ENCODE data around the gene LRRC25.

DNA sequence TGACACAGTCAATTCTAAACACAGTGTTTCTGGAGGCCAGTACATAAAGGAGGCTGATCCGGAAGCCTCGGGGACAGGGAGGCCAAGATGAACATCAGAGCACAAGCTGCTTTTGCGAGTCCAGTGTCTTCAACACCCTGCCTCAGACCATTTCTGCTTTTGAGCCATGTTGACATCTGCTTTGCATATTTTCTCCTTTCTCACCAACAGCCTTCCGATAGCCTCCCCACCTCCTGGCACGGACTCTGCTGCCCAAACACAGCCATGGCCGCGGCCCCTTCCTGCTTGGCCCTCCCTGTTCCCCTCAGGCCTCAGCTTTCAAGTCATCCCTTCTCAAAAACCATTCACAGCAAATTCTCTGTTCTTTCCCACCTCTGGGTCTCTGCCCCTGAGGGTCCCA lies 3.6 kb downstream of the LRRC25 start:
- TF ChIP-seq, protein P1, sequence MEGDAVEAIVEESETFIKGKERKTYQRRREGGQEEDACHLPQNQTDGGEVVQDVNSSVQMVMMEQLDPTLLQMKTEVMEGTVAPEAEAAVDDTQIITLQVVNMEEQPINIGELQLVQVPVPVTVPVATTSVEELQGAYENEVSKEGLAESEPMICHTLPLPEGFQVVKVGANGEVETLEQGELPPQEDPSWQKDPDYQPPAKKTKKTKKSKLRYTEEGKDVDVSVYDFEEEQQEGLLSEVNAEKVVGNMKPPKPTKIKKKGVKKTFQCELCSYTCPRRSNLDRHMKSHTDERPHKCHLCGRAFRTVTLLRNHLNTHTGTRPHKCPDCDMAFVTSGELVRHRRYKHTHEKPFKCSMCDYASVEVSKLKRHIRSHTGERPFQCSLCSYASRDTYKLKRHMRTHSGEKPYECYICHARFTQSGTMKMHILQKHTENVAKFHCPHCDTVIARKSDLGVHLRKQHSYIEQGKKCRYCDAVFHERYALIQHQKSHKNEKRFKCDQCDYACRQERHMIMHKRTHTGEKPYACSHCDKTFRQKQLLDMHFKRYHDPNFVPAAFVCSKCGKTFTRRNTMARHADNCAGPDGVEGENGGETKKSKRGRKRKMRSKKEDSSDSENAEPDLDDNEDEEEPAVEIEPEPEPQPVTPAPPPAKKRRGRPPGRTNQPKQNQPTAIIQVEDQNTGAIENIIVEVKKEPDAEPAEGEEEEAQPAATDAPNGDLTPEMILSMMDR (IDR thresholded peaks at IDR 0.05), result no peak
- no peak for TF ChIP-seq POLR2A (IDR thresholded peaks at IDR 0.05)

All from heart left ventricle (tissue), 13 donors.